NCI-H2107 treated with DMSO at 0.1 percent for 48 hours (cell line): ENCODE measurements around the gene HHIPL2.
"Not testable (repeated sequence)": the region's sequence is repeated elsewhere in the genome, so short reads cannot be mapped to it uniquely, and the experiment has no call there.

Experiments
- DNase-seq: peaks from one replicate; lab custom pipeline; 2025; ENCODE audit not compliant: unreplicated experiment; lab: John Stamatoyannopoulos, UW

The HHIPL2 gene

GRCh38 chr1:222540598-222540995 lies 7.3 kb downstream of the HHIPL2 start:
- no peak for DNase-seq

GRCh38 chr1:222539951-222540597 lies 7.8 kb downstream of the HHIPL2 start:
- DNase-seq = no peak

- no peak for DNase-seq
Observed at GRCh38 chr1:222535455-222535854, 12.4 kb downstream of the HHIPL2 start.

- DNase-seq = no peak
Observed at GRCh38 chr1:222530852-222531251, 17.1 kb downstream of the HHIPL2 start.

GRCh38 chr1:222529916-222530315 lies 18.0 kb downstream of the HHIPL2 start:
- DNase-seq = no peak

- DNase-seq = no peak
Observed at GRCh38 chr1:222529181-222529580, 18.7 kb downstream of the HHIPL2 start.

GRCh38 chr1:222525951-222526350 lies 22.0 kb downstream of the HHIPL2 start:
- DNase-seq = no peak

- DNase-seq = no peak
Observed at GRCh38 chr1:222523852-222524251, 24.1 kb downstream of the HHIPL2 start.

GRCh38 chr1:222522105-222522915 lies 25.6 kb downstream of the HHIPL2 start:
- DNase-seq = no peak

GRCh38 chr1:222521299-222522104 lies 26.4 kb downstream of the HHIPL2 start:
- DNase-seq = no peak

- DNase-seq = not testable (repeated sequence)
Observed at GRCh38 chr1:222489496-222489895, 58.4 kb downstream of the HHIPL2 start.

- not testable (repeated sequence) for DNase-seq
Observed at GRCh38 chr1:222487774-222488173, 60.1 kb downstream of the HHIPL2 start.

- DNase-seq = not testable (repeated sequence)
Observed at GRCh38 chr1:222484005-222484404, 63.9 kb downstream of the HHIPL2 start.

GRCh38 chr1:222479567-222479966 lies 68.3 kb downstream of the HHIPL2 start:
- not testable (repeated sequence) for DNase-seq

- DNase-seq = not testable (repeated sequence)
Observed at GRCh38 chr1:222476436-222476835, 71.5 kb downstream of the HHIPL2 start.

GRCh38 chr1:222473717-222474116 lies 74.2 kb downstream of the HHIPL2 start:
- DNase-seq = not testable (repeated sequence)

GRCh38 chr1:222472776-222473540 lies 74.9 kb downstream of the HHIPL2 start:
- DNase-seq = not testable (repeated sequence)
